Stomach (tissue), 9 donors: ENCODE results near the gene MBP. TPM values are rescaled to one million over a fixed set of nuclear protein-coding genes. Genes with fewer than 3 reads are reported as not detected.

ENCODE experiments used
- DNase-seq, 2 donors: peaks; one replicate each; pipeline versions ENCODE4 v3.0.0 to v3.0.0-alpha.2; 2013 to 2019
- H3K27ac ChIP-seq, 5 donors: fragments of 200-600 bp in 4 of 5; sonication (generic) in 4 of 5; one replicate each; pipeline ENCODE4 v1.5.1; 2013 to 2019; ENCODE audit warnings: mild to moderate bottlenecking in 1 of 5, moderate library complexity in 1 of 5
- H3K27me3 ChIP-seq, 3 donors: fragments of 200-600 bp; sonication (generic); one replicate each; pipeline ENCODE4 v1.5.1; 2017 to 2019; ENCODE audit warnings: mixed run types in 1 of 3
- H3K36me3 ChIP-seq, 4 donors: fragments of 200-600 bp; sonication (generic); 1 replicate in 3 of 4; 2 replicates in 1 of 4; pipeline ENCODE4 v1.5.1; 2016 to 2019
- H3K4me1 ChIP-seq, 4 donors: fragments of 200-600 bp; sonication (generic); one replicate each; pipeline ENCODE4 v1.5.1; 2016 to 2019
- H3K4me3 ChIP-seq, 4 donors: fragments of 200-600 bp; sonication (generic) in 3 of 4; one replicate each; pipeline ENCODE4 v1.5.1; 2016 to 2019; ENCODE audit warnings: mild to moderate bottlenecking in 1 of 4
- H3K9me3 ChIP-seq, 4 donors: fragments of 200-600 bp; sonication (generic); one replicate each; pipeline ENCODE4 v1.5.1; 2016 to 2019
- CTCF ChIP-seq, 7 experiments: fragments of 450-650 bp in 4 of 7; fragments of 200-600 bp in 3 of 7; sonication (generic) in 3 of 7; IDR thresholded peaks; one replicate each; pipeline ENCODE4 v1.5.1; 2016 to 2019; ENCODE audit warnings: antibody characterized with exemption in 7 of 7, control low read depth in 2 of 7, mild to moderate bottlenecking in 1 of 7
- EP300 ChIP-seq: sonication (generic); formaldehyde crosslinking; IDR thresholded peaks from one replicate; pipeline ENCODE4 v1.6.1; 2017; ENCODE audit warnings: antibody characterized with exemption
- POLR2A ChIP-seq, 4 donors: fragments of 450-650 bp; IDR thresholded peaks; one replicate each; pipeline ENCODE4 v1.6.1; 2016; ENCODE audit warnings: antibody characterized with exemption in 4 of 4, control low read depth in 2 of 4, mild to moderate bottlenecking in 1 of 4, moderate library complexity in 1 of 4
- POLR2AphosphoS5 ChIP-seq, 3 donors: sonication (generic); formaldehyde crosslinking; IDR thresholded peaks; one replicate each; pipeline ENCODE4 v1.6.1; 2016; ENCODE audit warnings: antibody characterized with exemption in 3 of 3
- WGBS, 5 donors: extraction: QIAGEN DNeasy Blood & Tissue Kit in 3 of 5; methylation state at CpG; one replicate each; pipeline versions ENCODE4 v1.1.5 to v1.1.7; 2013 to 2018; 5-methylcytosine and 5-hydroxymethylcytosine counted together
- intact Hi-C: fragments of 100-400 bp; cut with DNase I; formaldehyde crosslinking; loops from one replicate; pipeline ENCODE4 v1.15.1; 2023; ENCODE audit warnings: low total_unique reads
- polyA plus RNA-seq, 3 donors: library from polyadenylated mRNA; stranded (reverse); fragments of 200-250 nt; gene quantifications; one replicate each; pipeline ENCODE4 v1.2.3, GENCODE V29; 2013
- total RNA-seq, 5 donors: library from RNA; depleted of rRNA; stranded (reverse); fragments of >200 nt; gene quantifications; one replicate each; pipeline versions ENCODE4 v1.1.0 to v1.2.3, GENCODE V29; 2014 to 2016
- donor health status: healthy with polysubstance abuse.
- donor health status: Bipolar disorder and iron deficiency.
- donor health status: healthy.

Gene MBP
- total and polyA plus RNA-seq, 8 donors: 7.9 to 407 (median 33.3) TPM

- Histone ChIP-seq H3K4me1 (peaks cover 39 to 68% (median 48%) of the 10 kb centered on the region in 4 donors), H3K4me3 (no peak overlapping the region), H3K27ac (peak overlapping the region; percentile 55 to 90 (median 81)), H3K27me3 (no peaks in the 10 kb centered on the region), H3K9me3 (no peaks in the 10 kb centered on the region), H3K36me3 (peaks cover 0 to 5% (median 0%) of the 10 kb centered on the region in 4 donors)
- TF ChIP-seq POLR2AphosphoS5 (IDR thresholded peaks at IDR 0.05) (no peak), EP300 (no peak), POLR2A (IDR thresholded peaks at IDR 0.05) (no peak), CTCF (IDR thresholded peaks at IDR 0.05) (no peak)
- intact Hi-C loops: loop anchor here (10.0 kb wide), 1 partner anchor 49 kb away; no protein-coding TSS in a partner anchor
- DNase-seq: peak in 1 of 2 donors; percentile 63
- WGBS, 5 donors: 45 to 70% (median 50%) methylated on average over 6 of the region's 6 CpGs
Measured at GRCh38 chr18:77054288-77054605, 78.3 kb downstream of the MBP start.

- H3K27ac ChIP-seq: peak overlapping the region; percentile 55 to 90 (median 81)
- H3K27me3 ChIP-seq: no peaks in the 10 kb centered on the region
- TF ChIP-seq EP300: no peak
- no peak for TF ChIP-seq CTCF (IDR thresholded peaks at IDR 0.05)
- no peak for TF ChIP-seq POLR2A (IDR thresholded peaks at IDR 0.05)
- no peak for TF ChIP-seq POLR2AphosphoS5 (IDR thresholded peaks at IDR 0.05)
- peaks cover 0 to 5% (median 0%) of the 10 kb centered on the region in 4 donors for H3K36me3 ChIP-seq
- intact Hi-C loops: loop anchor here (10.0 kb wide), 1 partner anchor 49 kb away; no protein-coding TSS in a partner anchor
- no peak overlapping the region for H3K4me3 ChIP-seq
- WGBS, 5 donors: 84 to 90% (median 88%) methylated on average over 11 to 18 of the region's 18 CpGs
- H3K9me3 ChIP-seq: no peaks in the 10 kb centered on the region
- no peak for DNase-seq
- H3K4me1 ChIP-seq: peaks cover 39 to 63% (median 47%) of the 10 kb centered on the region in 4 donors
Measured at GRCh38 chr18:77053616-77054287, 78.8 kb downstream of the MBP start.

GRCh38 chr18:77052983-77053309 is 79.6 kb downstream of the MBP start:
- Histone ChIP-seq H3K36me3 (peaks cover 0 to 5% (median 0%) of the 10 kb centered on the region in 4 donors), H3K27ac (peak overlapping the region in 3 of 5 donors; percentile 50 to 90 (median 87)), H3K9me3 (no peaks in the 10 kb centered on the region), H3K4me1 (peaks cover 37 to 55% (median 41%) of the 10 kb centered on the region in 4 donors), H3K4me3 (no peak overlapping the region), H3K27me3 (no peaks in the 10 kb centered on the region)
- DNase-seq: no peak
- no peak for TF ChIP-seq POLR2AphosphoS5 (IDR thresholded peaks at IDR 0.05)
- TF ChIP-seq POLR2A (IDR thresholded peaks at IDR 0.05): no peak
- TF ChIP-seq CTCF (IDR thresholded peaks at IDR 0.05): no peak
- TF ChIP-seq EP300: no peak
- WGBS, 5 donors: 60 to 90% (median 85%) methylated on average over 1 to 5 of the region's 5 CpGs
- intact Hi-C loops: loop anchor here (10.0 kb wide), 1 partner anchor 48 kb away; no protein-coding TSS in a partner anchor

GRCh38 chr18:77052297-77052982 is 80.1 kb downstream of the MBP start:
- DNase-seq: no peak
- Histone ChIP-seq H3K36me3 (peaks cover 0 to 6% (median 1%) of the 10 kb centered on the region in 4 donors), H3K9me3 (no peaks in the 10 kb centered on the region), H3K27me3 (no peaks in the 10 kb centered on the region), H3K4me1 (peaks cover 37 to 54% (median 41%) of the 10 kb centered on the region in 4 donors), H3K4me3 (no peak overlapping the region), H3K27ac (peak overlapping the region in 3 of 5 donors; percentile 50 to 90 (median 87))
- 74 to 87% (median 84%) methylated on average over 12 to 20 of the region's 20 CpGs for WGBS, 5 donors
- TF ChIP-seq POLR2AphosphoS5 (IDR thresholded peaks at IDR 0.05): no peak
- TF ChIP-seq EP300: no peak
- no peak for TF ChIP-seq CTCF (IDR thresholded peaks at IDR 0.05)
- TF ChIP-seq POLR2A (IDR thresholded peaks at IDR 0.05): no peak
- intact Hi-C loops: loop anchor here (10.0 kb wide), 1 partner anchor 48 kb away; no protein-coding TSS in a partner anchor
